ENCODE results near the gene RBBP8NL. TPM values are rescaled to one million over a fixed set of nuclear protein-coding genes. Genes with fewer than 3 reads are reported as not detected.
A peak's percentile ranks its signal among the peaks of the same experiment; 100 is the strongest.

Gene RBBP8NL
- polyA plus RNA-seq, 12 donors = 0.20 to 2.8 (median 0.68) TPM; not detected in 9

GRCh38 chr20:62408640-62409039 is 18.7 kb downstream of the RBBP8NL start:
- DNase-seq = no peak

- DNase-seq = no peak
These were observed 19.3 kb downstream of the RBBP8NL start for GRCh38 chr20:62408055-62408454.

- peak; percentile 93 for DNase-seq
These were observed 19.9 kb downstream of the RBBP8NL start, which contains the start of gene CABLES2 for GRCh38 chr20:62407221-62407992. Gene CABLES2 (minus strand): TSS chr20:62407285. CDS start chr20:62407276, 9 bp downstream.

GRCh38 chr20:62406635-62407176 is 20.6 kb downstream of the RBBP8NL start:
- no peak for DNase-seq

- no peak for DNase-seq
These were observed 21.3 kb downstream of the RBBP8NL start for GRCh38 chr20:62405981-62406513.

GRCh38 chr20:62405108-62405980 is 22.0 kb downstream of the RBBP8NL start:
- DNase-seq = no peak

GRCh38 chr20:62404761-62405107 is 22.6 kb downstream of the RBBP8NL start:
- DNase-seq = no peak

GRCh38 chr20:62404112-62404665 is 23.1 kb downstream of the RBBP8NL start:
- DNase-seq = no peak

- DNase-seq = no peak
These were observed 24.0 kb downstream of the RBBP8NL start for GRCh38 chr20:62403331-62403730.

- DNase-seq = no peak
These were observed 24.7 kb downstream of the RBBP8NL start for GRCh38 chr20:62402456-62403150.

GRCh38 chr20:62401331-62401779 is 26.0 kb downstream of the RBBP8NL start:
- no peak for DNase-seq

GRCh38 chr20:62400541-62400940 is 26.8 kb downstream of the RBBP8NL start:
- DNase-seq = no peak

GRCh38 chr20:62400021-62400420 is 27.3 kb downstream of the RBBP8NL start:
- no peak for DNase-seq

- DNase-seq = no peak
These were observed 29.1 kb downstream of the RBBP8NL start for GRCh38 chr20:62398120-62398821.

GRCh38 chr20:62396367-62397239 is 30.7 kb downstream of the RBBP8NL start:
- DNase-seq = no peak

- no peak for DNase-seq
These were observed 31.8 kb downstream of the RBBP8NL start for GRCh38 chr20:62395311-62396242.

GRCh38 chr20:62394248-62395245 is 32.8 kb downstream of the RBBP8NL start:
- DNase-seq = no peak
